ENCODE measurements around the gene NPTXR.

NPTXR gene

GRCh38 chr22:38799265-38800002, 44.4 kb downstream of the NPTXR start:
- no peak for DNase-seq (ENCODE audit: low read depth in 3 of 3, low spot score in 1 of 3)

- no peak for DNase-seq (ENCODE audit: low read depth in 3 of 3, low spot score in 1 of 3)
These were observed 45.3 kb downstream of the NPTXR start for GRCh38 chr22:38798496-38798895.

GRCh38 chr22:38796262-38796957, 47.4 kb downstream of the NPTXR start:
- DNase-seq (ENCODE audit: low read depth in 3 of 3, low spot score in 1 of 3), result no peak

GRCh38 chr22:38795569-38795968, 48.3 kb downstream of the NPTXR start:
- no peak for DNase-seq (ENCODE audit: low read depth in 3 of 3, low spot score in 1 of 3)

GRCh38 chr22:38793721-38794466, 49.9 kb downstream of the NPTXR start, which contains the start of gene DNAL4:
TSS of gene DNAL4 (minus strand) at chr22:38794143. CDS start at chr22:38782731, 11,412 bp downstream.
- peak; percentile 73 to 84 (median 80) for DNase-seq (ENCODE audit: low read depth in 3 of 3, low spot score in 1 of 3)

GRCh38 chr22:38793317-38793716, 50.5 kb downstream of the NPTXR start:
- no peak for DNase-seq (ENCODE audit: low read depth in 3 of 3, low spot score in 1 of 3)

- no peak for DNase-seq (ENCODE audit: low read depth in 3 of 3, low spot score in 1 of 3)
These were observed 51.0 kb downstream of the NPTXR start for GRCh38 chr22:38792833-38793232.

GRCh38 chr22:38789606-38790005, 54.2 kb downstream of the NPTXR start:
- no peak for DNase-seq (ENCODE audit: low read depth in 3 of 3, low spot score in 1 of 3)

- DNase-seq (ENCODE audit: low read depth in 3 of 3, low spot score in 1 of 3), result no peak
These were observed 55.0 kb downstream of the NPTXR start for GRCh38 chr22:38788846-38789245.

GRCh38 chr22:38788021-38788816, 55.6 kb downstream of the NPTXR start:
- DNase-seq (ENCODE audit: low read depth in 3 of 3, low spot score in 1 of 3), result no peak

- DNase-seq (ENCODE audit: low read depth in 3 of 3, low spot score in 1 of 3), result no peak
These were observed 57.2 kb downstream of the NPTXR start for GRCh38 chr22:38786631-38787030.

- no peak for DNase-seq (ENCODE audit: low read depth in 3 of 3, low spot score in 1 of 3)
These were observed 59.0 kb downstream of the NPTXR start for GRCh38 chr22:38784856-38785255.

- DNase-seq (ENCODE audit: low read depth in 3 of 3, low spot score in 1 of 3), result no peak
These were observed 59.8 kb downstream of the NPTXR start for GRCh38 chr22:38784035-38784434.

GRCh38 chr22:38783095-38783615, 60.7 kb downstream of the NPTXR start:
- no peak for DNase-seq (ENCODE audit: low read depth in 3 of 3, low spot score in 1 of 3)

- no peak for DNase-seq (ENCODE audit: low read depth in 3 of 3, low spot score in 1 of 3)
These were observed 61.3 kb downstream of the NPTXR start for GRCh38 chr22:38782402-38783094.

GRCh38 chr22:38781033-38781432, 62.8 kb downstream of the NPTXR start:
- no peak for DNase-seq (ENCODE audit: low read depth in 3 of 3, low spot score in 1 of 3)

GRCh38 chr22:38777087-38777671, 66.6 kb downstream of the NPTXR start:
- DNase-seq (ENCODE audit: low read depth in 3 of 3, low spot score in 1 of 3), result no peak

GRCh38 chr22:38776086-38776485, 67.7 kb downstream of the NPTXR start:
- DNase-seq (ENCODE audit: low read depth in 3 of 3, low spot score in 1 of 3), result no peak

- DNase-seq (ENCODE audit: low read depth in 3 of 3, low spot score in 1 of 3), result no peak
These were observed 68.2 kb downstream of the NPTXR start for GRCh38 chr22:38775656-38776055.

Measured in stimulated activated CD4-positive, alpha-beta T cell treated with anti-CD3 and anti-CD28 coated beads, TNF-alpha, amount 100 ng/mL, for 1 hour (primary cell).